ENCODE data around the gene SFTA2. TPM values are rescaled to one million over a fixed set of nuclear protein-coding genes. Genes with fewer than 3 reads are reported as not detected.

The SFTA2 gene
- total and polyA plus RNA-seq, 2 of the 8 experiments (the other 6 are each of a cell fraction or from before 2014, with no cell fraction given), result not detected

DNA sequence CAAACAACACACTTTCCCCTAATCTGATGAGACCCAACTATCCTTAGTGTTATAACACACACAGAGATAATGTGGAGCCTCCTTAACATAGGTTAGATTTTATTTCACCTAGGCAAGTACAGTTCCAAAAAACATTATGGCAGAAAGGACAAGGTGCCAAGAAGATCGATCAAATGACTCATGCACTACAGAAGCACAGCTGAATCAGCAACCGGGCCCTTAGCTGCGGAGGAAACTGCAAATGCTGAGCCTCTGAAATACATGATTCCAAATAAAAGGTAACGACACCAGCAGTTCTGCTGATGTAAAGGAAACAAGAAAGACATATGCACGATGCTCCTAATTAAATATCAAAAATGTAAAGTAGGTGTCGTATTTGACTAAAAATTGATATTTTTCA is 31.7 kb upstream of the SFTA2 start:
- no peak overlapping the region for H4K8ac ChIP-seq (ENCODE audit: extremely low read depth, insufficient read depth, low read length)
- H3K27ac ChIP-seq (ENCODE audit: low read depth, low read length), result no peak overlapping the region
- no peak overlapping the region for H3K18ac ChIP-seq (ENCODE audit: extremely low read depth, low read length)
- no peak overlapping the region for H3K4me3 ChIP-seq (ENCODE audit: extremely low read depth in 1 of 4, insufficient read depth in 2 of 4, low read depth in 3 of 4, low read length in 4 of 4)
- no peaks in the 10 kb centered on the region for H3K79me2 ChIP-seq (ENCODE audit: control insufficient read depth in 1 of 2, insufficient read depth in 2 of 2, low read length in 2 of 2)
- DNase-seq (ENCODE audit: low read depth in 1 of 2, low spot score in 2 of 2) (no peak), FAIRE-seq (no peak)
- H3K27me3 ChIP-seq (replicated peaks in 1 of 4; ENCODE audit: control insufficient read depth in 3 of 4, extremely low read depth in 1 of 4, insufficient read depth in 3 of 4, low read length in 3 of 4), result no peaks in the 10 kb centered on the region
- ChIA-PET CTCF (ENCODE audit: partially characterized antibody) (interaction anchor here (1.0 to 1.9 kb wide), 2 partner anchors 18 to 42 kb away, joined by 3 to 4 read pairs; no protein-coding TSS in a partner anchor), POLR2A (ENCODE audit: partially characterized antibody) (no interaction called here)
- H2AK5ac ChIP-seq (ENCODE audit: low read depth, low read length), result no peak overlapping the region
- H2AFZ ChIP-seq (ENCODE audit: low read length), result no peak overlapping the region
- H3K23ac ChIP-seq (ENCODE audit: insufficient read length), result no peak overlapping the region
- H3K4me1 ChIP-seq (replicated peaks in 1 of 4; ENCODE audit: control insufficient read depth in 3 of 4, insufficient read depth in 4 of 4, low read length in 3 of 4), result no peaks in the 10 kb centered on the region
- no peaks in the 10 kb centered on the region for H3K9me3 ChIP-seq (ENCODE audit: insufficient read depth in 2 of 2, low read depth in 1 of 2, low read length in 1 of 2)
- no peaks in the 10 kb centered on the region; the same call in 1 of the 2 replicates for H3K23me2 ChIP-seq (ENCODE audit: low read depth, low read length)
- no peak overlapping the region for H3K4me2 ChIP-seq (ENCODE audit: insufficient read depth in 1 of 2, low read depth in 2 of 2, low read length in 2 of 2)
- no peak for TF ChIP-seq BACH1 (IDR thresholded peaks at IDR 0.05; ENCODE audit: low read length)
- TF ChIP-seq SP1 (IDR thresholded peaks at IDR 0.05; ENCODE audit: low read depth, low read length), result no peak
- no peak for TF ChIP-seq MAFK (IDR thresholded peaks at IDR 0.05; ENCODE audit: low read depth, low read length)
- no peak for TF ChIP-seq CTBP2 (IDR thresholded peaks at IDR 0.05; ENCODE audit: borderline replicate concordance, insufficient read depth, insufficient read length, low read length)
- no peak for TF ChIP-seq CTCF (IDR thresholded peaks at IDR 0.05; ENCODE audit: control extremely low read depth in 1 of 3, insufficient read depth in 1 of 3, low read depth in 1 of 3, low read length in 3 of 3)
- TF ChIP-seq ATF2 (IDR thresholded peaks at IDR 0.05; ENCODE audit: low read length), result no peak
- H3K56ac ChIP-seq (replicated peaks; ENCODE audit: insufficient read length, low read depth, low read length), result no peak overlapping the region
- H2BK120ac ChIP-seq (replicated peaks; ENCODE audit: low read depth, low read length), result no peak overlapping the region
- no peaks in the 10 kb centered on the region for H3K36me3 ChIP-seq (ENCODE audit: control insufficient read depth in 2 of 4, insufficient read depth in 4 of 4, low read length in 3 of 4)
- no peak overlapping the region for H4K91ac ChIP-seq (replicated peaks; ENCODE audit: insufficient read length, low read length)
- H2BK15ac ChIP-seq (ENCODE audit: low read length), result no peak overlapping the region
- H2BK5ac ChIP-seq (ENCODE audit: low read depth, low read length), result no peak overlapping the region
- H4K20me1 ChIP-seq (replicated peaks in 1 of 2; ENCODE audit: control insufficient read depth in 1 of 2, insufficient read depth in 2 of 2, low read length in 2 of 2), result no peaks in the 10 kb centered on the region
- no peak overlapping the region for H3K4ac ChIP-seq (replicated peaks; ENCODE audit: insufficient read length, low read depth, low read length)
- no peak overlapping the region for H4K5ac ChIP-seq (ENCODE audit: insufficient read length, low read depth, low read length)
- no peak overlapping the region for H2BK12ac ChIP-seq (ENCODE audit: low read depth, low read length)
- H3K14ac ChIP-seq (ENCODE audit: insufficient read length), result no peak overlapping the region
- H3K79me1 ChIP-seq (ENCODE audit: low read depth, low read length), result no peaks in the 10 kb centered on the region
- WGBS, 2 experiments (ENCODE audit: extremely low coverage in 1 of 2, insufficient coverage in 1 of 2, insufficient read length in 1 of 2, insufficient replicate concordance in 2 of 2, low coverage in 1 of 2, low lambda C conversion rate in 2 of 2, missing lambda C conversion rate in 1 of 2), result 94% methylated on average over 6 of the region's 6 CpGs; no CpG with 5 or more reads in 1 of the 2 experiments
- no peak overlapping the region for H3K9ac ChIP-seq (replicated peaks in 1 of 4; ENCODE audit: extremely low read depth in 1 of 4, low read depth in 3 of 4, low read length in 3 of 4)
- H2BK20ac ChIP-seq (ENCODE audit: low read length), result no peak overlapping the region
